A673 (cell line): ENCODE data around the gene HDAC1.

ENCODE experiments used
- CTCF ChIP-seq: fragments of 300-800, 200-600 bp; sonication (generic); conservative IDR thresholded peaks from 2 replicates; pipeline ENCODE4 v1.5.1; 2017; ENCODE audit warnings: low read depth, mild to moderate bottlenecking, antibody characterized with exemption, low read length, moderate library complexity, mixed read lengths
- EZH2 ChIP-seq: fragments of 200-600 bp; sonication (generic); IDR thresholded peaks from 2 replicates; pipeline ENCODE4 v1.6.1; 2017; ENCODE audit warnings: borderline replicate concordance, low read depth, mild to moderate bottlenecking, mixed read lengths, antibody characterized with exemption, low read length; ENCODE audit not compliant: poor library complexity, severe bottlenecking

GRCh38 chr1:32346532-32347157 lies 54.8 kb downstream of the HDAC1 start:
- no peak for TF ChIP-seq CTCF
- TF ChIP-seq EZH2, result no peak
